H1 (cell line): ENCODE results near the gene SLITRK5. TPM values are rescaled to one million over a fixed set of nuclear protein-coding genes. Genes with fewer than 3 reads are reported as not detected.

Experiments
- CTCF ChIA-PET: fragments of 300-600 bp; sonication (Branson Sonifier 250); formaldehyde crosslinking; loops from one replicate; lab custom pipeline; 2021; ENCODE audit not compliant: partially characterized antibody; lab: Charles Lee
- POLR2A ChIA-PET: fragments of 300-600 bp; sonication (Branson Sonifier 250); formaldehyde crosslinking; loops from one replicate; lab custom pipeline; 2021; ENCODE audit warnings: inconsistent platforms; ENCODE audit not compliant: partially characterized antibody; lab: Charles Lee
- DNase-seq, 2 experiments: peaks; one replicate each; pipeline versions ENCODE4 v3.0.0 to v3.0.0-alpha.2; 2010 to 2022; ENCODE audit warnings: low spot score in 2 of 2, low read depth in 1 of 2, mixed read lengths in 1 of 2
- FAIRE-seq: peaks from 2 replicates; lab custom pipeline; 2011; peaks lifted over from hg19 to GRCh38; lab: Jason Lieb, UNC
- H2AFZ ChIP-seq: 2 replicates; pipeline ENCODE4 v1.8.1; 2012; ENCODE audit warnings: low read length, inconsistent platforms
- H2AK5ac ChIP-seq: 2 replicates; pipeline ENCODE4 v1.6.1; 2013; ENCODE audit warnings: low read depth, low read length
- H2BK120ac ChIP-seq: replicated peaks from 2 replicates; pipeline ENCODE3; 2013; ENCODE audit warnings: low read depth, low read length, inconsistent platforms
- H2BK12ac ChIP-seq: 2 replicates; pipeline ENCODE4 v1.6.1; 2013; ENCODE audit warnings: low read depth, low read length
- H2BK15ac ChIP-seq: 2 replicates; pipeline ENCODE4 v1.6.1; 2013; ENCODE audit warnings: low read length
- H2BK20ac ChIP-seq: 2 replicates; pipeline ENCODE4 v1.6.1; 2013; ENCODE audit warnings: low read length
- H2BK5ac ChIP-seq: 2 replicates; pipeline ENCODE4 v1.6.1; 2013; ENCODE audit warnings: low read depth, low read length
- H3K14ac ChIP-seq: 2 replicates; pipeline ENCODE4 v1.6.1; 2013; ENCODE audit warnings: inconsistent platforms; ENCODE audit not compliant: insufficient read length
- H3K18ac ChIP-seq: 2 replicates; pipeline ENCODE4 v1.6.1; 2013; ENCODE audit warnings: low read length; ENCODE audit errors: extremely low read depth
- H3K23ac ChIP-seq: 2 replicates; pipeline ENCODE4 v1.6.1; 2013; ENCODE audit warnings: inconsistent platforms; ENCODE audit not compliant: insufficient read length
- H3K23me2 ChIP-seq: 2 replicates; pipeline ENCODE4 v1.6.1; 2013; ENCODE audit warnings: low read depth, low read length
- H3K27ac ChIP-seq: 2 replicates; pipeline ENCODE4 v1.6.1; 2011; ENCODE audit warnings: low read depth, low read length, inconsistent platforms
- H3K27me3 ChIP-seq, 4 experiments: replicated peaks in 1 of 4; 1 replicate in 1 of 4; 2 replicates in 3 of 4; pipeline versions ENCODE4 v1.6.1 to v1.8.1; 2011 to 2013; ENCODE audit warnings: low read length in 3 of 4, mild to moderate bottlenecking in 3 of 4, inconsistent platforms in 2 of 4, mixed read lengths in 2 of 4, moderate library complexity in 1 of 4; ENCODE audit not compliant: control insufficient read depth in 3 of 4, insufficient read depth in 3 of 4; ENCODE audit errors: extremely low read depth in 1 of 4
- H3K36me3 ChIP-seq, 4 experiments: 2 replicates each; pipeline versions ENCODE4 v1.6.1 to v1.8.1; 2011 to 2013; ENCODE audit warnings: mild to moderate bottlenecking in 4 of 4, low read length in 3 of 4, moderate library complexity in 2 of 4, control low read depth in 1 of 4, inconsistent platforms in 1 of 4; ENCODE audit not compliant: insufficient read depth in 4 of 4, control insufficient read depth in 2 of 4
- H3K4ac ChIP-seq: replicated peaks from 2 replicates; pipeline ENCODE3; 2013; ENCODE audit warnings: low read length, low read depth, mixed read lengths, inconsistent platforms; ENCODE audit not compliant: insufficient read length
- H3K4me1 ChIP-seq, 4 experiments: replicated peaks in 1 of 4; 1 replicate in 1 of 4; 2 replicates in 3 of 4; pipeline versions ENCODE4 v1.6.1 to v1.8.1; 2011 to 2013; ENCODE audit warnings: low read length in 3 of 4, inconsistent platforms in 2 of 4, mixed read lengths in 1 of 4; ENCODE audit not compliant: insufficient read depth in 4 of 4, control insufficient read depth in 3 of 4
- H3K4me2 ChIP-seq, 2 experiments: 2 replicates each; pipeline versions ENCODE4 v1.6.1 to v1.8.1; 2011 to 2013; ENCODE audit warnings: low read depth in 2 of 2, low read length in 2 of 2, control low read depth in 1 of 2, inconsistent platforms in 1 of 2, mild to moderate bottlenecking in 1 of 2; ENCODE audit not compliant: insufficient read depth in 1 of 2
- H3K4me3 ChIP-seq, 4 experiments: fragments of 200-600, 300-600 bp in 1 of 4; sonication (generic), shearing (Covaris generic), sonication (Bioruptor Twin) in 1 of 4; 2 replicates each; pipeline versions ENCODE4 v1.5.1 to v1.8.1; 2011 to 2016; ENCODE audit warnings: low read length in 4 of 4, low read depth in 3 of 4, control low read depth in 2 of 4, inconsistent platforms in 2 of 4, mild to moderate bottlenecking in 2 of 4, mixed read lengths in 1 of 4, moderate library complexity in 1 of 4; ENCODE audit not compliant: insufficient read depth in 2 of 4; ENCODE audit errors: extremely low read depth in 1 of 4
- H3K56ac ChIP-seq: replicated peaks from 2 replicates; pipeline ENCODE3; 2013; ENCODE audit warnings: low read depth, mild to moderate bottlenecking, mixed read lengths, low read length, inconsistent platforms; ENCODE audit not compliant: insufficient read length
- H3K79me1 ChIP-seq: 2 replicates; pipeline ENCODE4 v1.6.1; 2013; ENCODE audit warnings: low read depth, low read length, control low read depth
- H3K79me2 ChIP-seq, 2 experiments: 2 replicates each; pipeline versions ENCODE4 v1.6.1 to v1.8.1; 2012 to 2013; ENCODE audit warnings: low read length in 2 of 2, mild to moderate bottlenecking in 2 of 2, inconsistent platforms in 1 of 2; ENCODE audit not compliant: insufficient read depth in 2 of 2, control insufficient read depth in 1 of 2
- H3K9ac ChIP-seq, 4 experiments: replicated peaks in 1 of 4; 1 replicate in 1 of 4; 2 replicates in 3 of 4; pipeline versions ENCODE4 v1.6.1 to v1.8.1; 2011 to 2013; ENCODE audit warnings: low read depth in 3 of 4, low read length in 3 of 4, control low read depth in 2 of 4, mild to moderate bottlenecking in 2 of 4, moderate library complexity in 2 of 4, inconsistent platforms in 1 of 4; ENCODE audit errors: extremely low read depth in 1 of 4
- H3K9me3 ChIP-seq, 2 experiments: 2 replicates each; pipeline versions ENCODE4 v1.6.1 to v1.8.1; 2012 to 2013; ENCODE audit warnings: mild to moderate bottlenecking in 2 of 2, moderate library complexity in 2 of 2, control low read depth in 1 of 2, inconsistent platforms in 1 of 2, low read depth in 1 of 2, low read length in 1 of 2, mixed read lengths in 1 of 2; ENCODE audit not compliant: insufficient read depth in 2 of 2
- H4K20me1 ChIP-seq, 2 experiments: replicated peaks in 1 of 2; 2 replicates each; pipeline versions ENCODE3 to v1.8.1; 2011 to 2013; ENCODE audit warnings: inconsistent platforms in 2 of 2, low read length in 2 of 2, mild to moderate bottlenecking in 1 of 2; ENCODE audit not compliant: insufficient read depth in 2 of 2, control insufficient read depth in 1 of 2
- H4K5ac ChIP-seq: 2 replicates; pipeline ENCODE4 v1.6.1; 2013; ENCODE audit warnings: low read length, low read depth, mixed read lengths, inconsistent platforms; ENCODE audit not compliant: insufficient read length
- H4K8ac ChIP-seq: 2 replicates; pipeline ENCODE4 v1.8.0; 2013; ENCODE audit warnings: mild to moderate bottlenecking, moderate library complexity, low read length, inconsistent platforms; ENCODE audit not compliant: insufficient read depth; ENCODE audit errors: extremely low read depth
- H4K91ac ChIP-seq: replicated peaks from 2 replicates; pipeline ENCODE3; 2013; ENCODE audit warnings: low read length, mixed read lengths, inconsistent platforms; ENCODE audit not compliant: insufficient read length
- MAFK ChIP-seq: IDR thresholded peaks from 2 replicates; pipeline ENCODE4 v1.6.1; 2012; ENCODE audit warnings: low read depth, mild to moderate bottlenecking, improper control_type of control experiment, low read length
- NRF1 ChIP-seq: IDR thresholded peaks from 2 replicates; pipeline ENCODE4 v1.6.1; 2011; ENCODE audit warnings: mild to moderate bottlenecking, low read depth, low read length, improper control_type of control experiment
- SP4 ChIP-seq: IDR thresholded peaks from 2 replicates; pipeline ENCODE4 v1.6.1; 2012; ENCODE audit warnings: low read length, inconsistent platforms
- USF2 ChIP-seq: IDR thresholded peaks from 2 replicates; pipeline ENCODE4 v1.6.1; 2011; ENCODE audit warnings: low read length, improper control_type of control experiment
- YY1 ChIP-seq: IDR thresholded peaks from 2 replicates; pipeline ENCODE4 v1.6.1; 2011; ENCODE audit warnings: low read depth, mild to moderate bottlenecking, low read length
- WGBS, 2 experiments: shearing (Covaris generic) in 1 of 2; methylation state at CpG; one replicate each; pipeline versions ENCODE4 v1.1.6 to v1.1.7; 2013 to 2015; ENCODE audit warnings: low lambda C conversion rate in 2 of 2, mixed read lengths in 2 of 2, inconsistent platforms in 1 of 2, low coverage in 1 of 2, missing lambda C conversion rate in 1 of 2; ENCODE audit not compliant: insufficient replicate concordance in 2 of 2, insufficient coverage in 1 of 2, insufficient read length in 1 of 2; ENCODE audit errors: extremely low coverage in 1 of 2, missing lambda C conversion rate in 1 of 2; 5-methylcytosine and 5-hydroxymethylcytosine counted together
- polyA plus RNA-seq, 7 experiments: library from polyadenylated mRNA; depleted of rRNA in 3 of 7; stranded (reverse) in 5 of 7; unstranded in 2 of 7; fragments of >200 nt in 5 of 7; fragments of 200-250 nt in 2 of 7; gene quantifications; 1 replicate in 5 of 7; 2 replicates in 1 of 7; 4 replicates in 1 of 7; pipeline versions ENCODE4 v1.2.1 to v1.2.3, GENCODE V29; 2011 to 2013; ENCODE audit warnings: missing spikeins in 2 of 7, mixed read lengths in 2 of 7
- total RNA-seq: library from RNA; stranded (reverse); fragmentation: NEBNext Ultra II Directional; extraction: Animal tissue kit (Norgen Biotek cat#: 25700); gene quantifications from 2 replicates; pipeline ENCODE4 v1.2.1, GENCODE V29; 2021

Gene SLITRK5
- total and polyA plus RNA-seq, 2 of the 8 experiments (the other 6 are each of a cell fraction or from before 2014, with no cell fraction given) = 0.27 to 1.1 TPM

- no peak overlapping the region for H4K5ac ChIP-seq
- H3K4me2 ChIP-seq = no peak overlapping the region
- H3K27ac ChIP-seq = no peak overlapping the region
- H2BK120ac ChIP-seq = no peak overlapping the region
- H2AK5ac ChIP-seq = no peak overlapping the region
- no peaks in the 10 kb centered on the region for H3K23me2 ChIP-seq
- no peak overlapping the region for H4K91ac ChIP-seq
- H4K8ac ChIP-seq = no peak overlapping the region
- no peaks in the 10 kb centered on the region for H3K36me3 ChIP-seq
- H3K9ac ChIP-seq = no peak overlapping the region
- H3K23ac ChIP-seq = no peak overlapping the region
- H3K56ac ChIP-seq = no peak overlapping the region
- no peak overlapping the region for H3K4me3 ChIP-seq
- H3K9me3 ChIP-seq = no peaks in the 10 kb centered on the region
- H3K4ac ChIP-seq = no peak overlapping the region
- no peaks in the 10 kb centered on the region for H3K27me3 ChIP-seq
- no peak overlapping the region for H2BK5ac ChIP-seq
- no peak overlapping the region for H2BK15ac ChIP-seq
- no peak overlapping the region for H2BK12ac ChIP-seq
- FAIRE-seq = no peak
- no peaks in the 10 kb centered on the region for H3K4me1 ChIP-seq
- CTCF ChIA-PET = interaction anchor here (0.5 kb wide), 1 partner anchor 12 kb away, joined by 3 read pairs; no protein-coding TSS in a partner anchor
- no peak overlapping the region for H2AFZ ChIP-seq
- TF ChIP-seq SP4 (no peak), NRF1 (no peak), MAFK (peak; percentile 92), USF2 (no peak), YY1 (no peak)
- TF ChIP-seq, all 59 proteins: peak for 1
- WGBS, 2 experiments = 96% methylated on average over 2 of the region's 2 CpGs; no CpG with 5 or more reads in 1 of the 2 experiments
- Histone ChIP-seq H3K18ac (no peak overlapping the region), H4K20me1 (no peaks in the 10 kb centered on the region), H3K79me2 (no peaks in the 10 kb centered on the region), H3K14ac (no peak overlapping the region), H2BK20ac (no peak overlapping the region), H3K79me1 (no peaks in the 10 kb centered on the region)
- DNase-seq = no peak
- POLR2A ChIA-PET = no interaction called here
Measured at GRCh38 chr13:87698268-87698667, 27.1 kb downstream of the SLITRK5 start.
